GM10266 (cell line): ENCODE data around the gene DNAJC8.

Source experiments
- DNase-seq: peaks from one replicate; pipeline ENCODE4 v3.0.0; 2012; ENCODE audit errors: extremely low spot score
- TF ChIP-seq, protein P1 (sequence below): IDR thresholded peaks from 2 replicates; pipeline ENCODE4 v1.5.1; 2012; ENCODE audit warnings: mild to moderate bottlenecking, low read depth; ENCODE audit not compliant: control insufficient read depth, insufficient read depth; ENCODE audit errors: missing control alignments

DNAJC8 gene

DNA sequence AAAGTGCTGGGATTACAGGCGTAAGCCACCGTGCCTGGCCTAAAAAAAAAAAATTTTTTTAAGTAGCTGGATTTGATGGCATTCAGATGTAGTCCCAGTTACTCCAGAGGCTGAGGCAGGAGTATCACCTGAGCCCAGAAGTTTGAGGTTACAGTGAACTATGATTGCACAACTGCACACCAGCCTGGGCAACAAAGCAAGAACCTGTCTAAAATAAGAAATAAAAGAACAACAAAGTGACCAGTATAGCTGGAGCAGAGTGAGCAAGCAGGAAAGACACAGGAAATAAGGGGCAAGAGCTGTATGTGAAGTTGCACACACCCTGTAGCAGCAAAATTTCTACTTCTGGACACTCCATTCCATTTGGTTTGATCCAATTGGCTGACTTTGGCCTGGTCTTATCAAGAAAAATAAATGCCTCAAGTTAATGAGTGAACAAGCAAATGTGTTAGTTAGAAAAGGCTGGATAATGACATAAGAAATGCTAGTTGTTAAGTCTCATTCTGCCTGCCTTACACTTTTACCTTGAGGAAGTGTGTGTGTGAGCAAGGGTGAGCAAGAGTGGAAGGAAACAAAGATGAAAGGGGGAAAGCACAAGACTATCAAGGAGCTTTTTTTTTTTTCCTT, 11.0 kb upstream of the DNAJC8 start:
- TF ChIP-seq, protein P1, sequence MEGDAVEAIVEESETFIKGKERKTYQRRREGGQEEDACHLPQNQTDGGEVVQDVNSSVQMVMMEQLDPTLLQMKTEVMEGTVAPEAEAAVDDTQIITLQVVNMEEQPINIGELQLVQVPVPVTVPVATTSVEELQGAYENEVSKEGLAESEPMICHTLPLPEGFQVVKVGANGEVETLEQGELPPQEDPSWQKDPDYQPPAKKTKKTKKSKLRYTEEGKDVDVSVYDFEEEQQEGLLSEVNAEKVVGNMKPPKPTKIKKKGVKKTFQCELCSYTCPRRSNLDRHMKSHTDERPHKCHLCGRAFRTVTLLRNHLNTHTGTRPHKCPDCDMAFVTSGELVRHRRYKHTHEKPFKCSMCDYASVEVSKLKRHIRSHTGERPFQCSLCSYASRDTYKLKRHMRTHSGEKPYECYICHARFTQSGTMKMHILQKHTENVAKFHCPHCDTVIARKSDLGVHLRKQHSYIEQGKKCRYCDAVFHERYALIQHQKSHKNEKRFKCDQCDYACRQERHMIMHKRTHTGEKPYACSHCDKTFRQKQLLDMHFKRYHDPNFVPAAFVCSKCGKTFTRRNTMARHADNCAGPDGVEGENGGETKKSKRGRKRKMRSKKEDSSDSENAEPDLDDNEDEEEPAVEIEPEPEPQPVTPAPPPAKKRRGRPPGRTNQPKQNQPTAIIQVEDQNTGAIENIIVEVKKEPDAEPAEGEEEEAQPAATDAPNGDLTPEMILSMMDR = no peak
- no peak for DNase-seq

DNA sequence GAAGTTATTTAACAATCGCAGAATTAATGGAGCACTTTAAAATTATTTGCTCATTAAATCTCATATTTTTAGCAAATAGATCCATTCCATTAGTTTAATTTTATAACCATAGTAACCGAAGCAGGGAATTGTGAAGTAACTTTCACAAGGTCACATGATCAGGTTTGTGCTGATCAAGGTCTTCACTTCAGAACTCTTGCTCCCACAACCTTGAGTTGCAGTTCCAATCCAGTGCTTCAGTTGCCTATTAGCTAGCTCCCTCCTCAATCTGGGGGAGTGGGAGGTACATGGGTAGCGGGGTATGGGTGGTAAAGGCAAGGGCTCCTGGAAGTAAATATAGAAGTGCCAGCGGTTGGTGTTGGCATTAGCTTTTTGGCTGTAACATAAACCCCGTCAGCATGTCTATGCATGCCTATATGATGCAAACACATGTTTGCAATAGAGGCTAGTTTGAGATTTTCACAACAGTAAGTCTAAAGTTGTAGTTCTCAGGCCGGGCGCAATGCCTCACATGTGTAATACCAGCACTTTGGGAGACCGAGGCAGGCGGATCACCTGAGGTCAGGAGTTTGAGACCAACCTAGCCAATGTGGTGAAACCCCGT, 8.9 kb upstream of the DNAJC8 start:
- no peak for DNase-seq
- TF ChIP-seq, protein P1 = no peak

DNA sequence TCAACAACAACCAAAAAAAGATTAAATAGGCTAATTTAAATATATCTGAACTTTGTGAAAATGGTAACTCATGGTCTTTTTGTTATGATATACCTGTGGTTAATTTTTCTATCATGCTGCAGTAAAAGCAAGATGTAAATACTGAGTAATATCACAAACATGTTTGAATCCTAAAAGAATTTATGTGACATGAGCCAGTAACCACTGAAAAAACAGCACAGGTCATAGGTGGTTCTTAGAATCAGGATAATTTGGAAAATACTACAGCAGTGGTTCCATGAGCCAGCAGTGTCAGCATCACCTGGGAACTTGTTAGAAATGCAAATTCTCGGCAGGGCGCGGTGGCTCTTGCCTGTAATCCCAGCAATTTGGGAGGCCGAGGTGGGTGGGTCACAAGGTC, 7.2 kb upstream of the DNAJC8 start:
- TF ChIP-seq, protein P1 = no peak
- DNase-seq = no peak

DNA sequence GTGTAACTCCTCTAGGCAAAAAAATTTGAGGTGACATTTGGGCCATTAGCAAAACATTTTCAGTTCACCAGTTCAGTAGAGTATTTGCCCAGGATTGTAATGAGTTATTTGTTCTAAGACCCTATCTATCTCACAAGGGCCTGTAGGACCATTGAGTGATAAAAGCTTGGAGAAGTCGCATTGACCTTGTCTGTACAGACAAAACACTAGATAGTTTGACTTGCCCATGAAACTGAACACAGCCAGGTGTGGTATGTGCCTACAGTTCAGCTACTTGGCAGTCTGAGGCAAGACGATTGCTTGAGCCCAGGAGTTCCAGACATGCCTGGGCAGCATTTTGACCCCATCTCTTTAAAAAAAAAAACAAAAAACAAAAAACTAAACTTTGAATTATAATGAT, 6.2 kb upstream of the DNAJC8 start:
- TF ChIP-seq, protein P1 = no peak
- DNase-seq = no peak

DNA sequence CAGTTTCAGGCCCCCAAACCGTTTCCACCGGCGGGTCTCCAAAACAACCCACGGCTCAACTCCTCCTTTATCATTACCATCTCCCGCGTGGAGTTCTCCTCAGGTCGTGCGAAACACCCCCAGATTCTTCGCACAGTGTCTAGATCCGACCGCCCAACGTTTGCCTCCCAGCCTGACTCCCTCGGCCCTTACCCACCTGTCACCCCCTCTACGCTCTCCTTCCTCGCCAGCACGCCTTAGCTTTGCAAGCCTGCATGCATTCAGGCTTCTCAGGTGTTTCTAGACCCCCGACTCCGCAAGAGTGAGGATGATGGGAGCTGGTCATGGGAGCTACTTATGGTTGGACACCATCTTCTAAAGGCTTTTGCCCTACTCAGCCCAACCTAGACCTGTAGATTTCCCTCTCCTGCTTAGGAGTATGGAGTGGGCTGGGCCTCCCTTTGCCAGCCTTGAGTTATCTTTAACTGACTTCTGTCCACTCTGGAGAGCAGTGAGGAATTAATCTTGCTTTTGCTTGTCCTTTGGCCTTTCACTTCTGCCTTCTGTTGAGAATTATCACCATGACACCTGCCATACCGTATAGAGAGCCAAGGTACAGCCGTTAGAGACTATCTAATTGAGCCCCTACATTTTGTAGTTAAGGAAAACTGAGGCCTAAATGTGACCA, 4.0 kb upstream of the DNAJC8 start:
- TF ChIP-seq, protein P1 = no peak
- DNase-seq = no peak

DNA sequence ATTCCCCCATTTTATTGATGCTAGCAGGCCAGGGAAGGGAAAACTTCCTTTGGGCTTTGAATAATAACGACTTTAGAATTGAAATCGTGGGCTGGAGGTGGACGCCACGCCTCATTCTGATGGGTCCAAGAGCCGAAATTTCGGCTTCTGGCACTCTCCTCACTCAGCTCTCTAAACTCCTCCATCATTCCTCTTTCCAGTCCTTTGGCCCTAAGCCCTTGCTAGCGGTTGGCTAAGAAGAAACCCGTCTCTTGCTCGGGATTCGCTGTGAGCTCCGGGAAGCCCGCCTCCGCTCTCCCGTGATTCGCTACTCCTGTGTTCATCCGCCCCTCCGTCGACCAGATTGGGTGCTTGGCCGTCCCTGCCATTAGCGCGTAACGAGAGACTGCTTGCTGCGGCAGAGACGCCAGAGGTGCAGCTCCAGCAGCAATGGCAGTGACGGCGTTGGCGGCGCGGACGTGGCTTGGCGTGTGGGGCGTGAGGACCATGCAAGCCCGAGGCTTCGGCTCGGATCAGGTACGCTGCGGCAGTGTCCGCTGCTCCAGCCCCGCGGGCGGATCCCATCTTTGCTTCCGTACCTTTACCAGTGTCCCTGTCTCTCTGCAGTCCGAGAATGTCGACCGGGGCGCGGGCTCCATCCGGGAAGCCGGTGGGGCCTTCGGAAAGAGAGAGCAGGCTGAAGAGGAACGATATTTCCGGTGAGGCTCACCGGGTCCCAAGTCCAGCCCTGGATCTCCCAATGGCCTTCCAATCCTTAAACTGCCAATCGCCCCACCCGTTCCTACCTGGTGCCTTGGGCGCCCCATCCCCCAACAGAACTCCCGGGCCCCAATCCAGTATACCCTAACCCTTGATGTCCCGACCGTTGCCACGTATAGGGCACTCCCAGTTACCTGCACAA, 3.2 kb upstream of the DNAJC8 start, which contains the start of gene ATP5IF1:
ATP5IF1 (plus strand) TSS at position 370 of the 901 bp plus-strand sequence; CDS start at position 430, 60 bp downstream.
- DNase-seq = peak; percentile 94
- TF ChIP-seq, protein P1 = no peak

DNA sequence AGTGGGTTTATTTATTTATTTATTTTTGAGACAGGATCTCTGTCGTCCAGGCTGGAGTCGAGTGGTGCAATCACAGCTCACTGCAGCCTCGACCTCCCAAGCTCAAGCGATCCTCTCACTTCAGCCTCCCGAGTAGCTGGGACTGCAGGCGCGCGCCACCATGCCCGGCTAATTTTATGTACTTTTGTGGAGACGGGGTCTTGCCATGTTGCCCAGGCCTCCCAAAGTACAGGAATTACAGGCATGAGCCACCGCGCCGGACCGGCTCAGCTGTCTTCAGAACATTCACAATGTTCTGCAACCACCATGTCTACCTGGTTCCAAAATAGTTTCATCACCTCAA, 406 bp upstream of the DNAJC8 start:
- TF ChIP-seq, protein P1 = no peak
- DNase-seq = no peak
